Measurements from ENCODE around the gene TMBIM1. TPM values are rescaled to one million over a fixed set of nuclear protein-coding genes. Genes with fewer than 3 reads are reported as not detected.

Gene TMBIM1
- total RNA-seq, 1 experiment from 2014 or later = 114 TPM

GRCh38 chr2:218269900-218270720 lies 22.2 kb downstream of the TMBIM1 start, which contains the start of the genes AAMP and PNKD:
TSS of gene AAMP (minus strand) at chr2:218270137. CDS start at chr2:218270086, 51 bp downstream.
TSS of gene PNKD (plus strand) at chr2:218270519. CDS start at chr2:218270536, 17 bp downstream.
- ATAC-seq (peak; percentile 94), DNase-seq (ENCODE audit: low read depth, low spot score) (peak; percentile 94)
- Histone ChIP-seq H3K4me1 (ENCODE audit: control insufficient read depth, insufficient read depth, low read length) (peaks cover 20% of the 10 kb centered on the region), H3K9me3 (ENCODE audit: control insufficient read depth, insufficient read depth, low read depth, low read length) (no peaks in the 10 kb centered on the region), H3K27me3 (ENCODE audit: control insufficient read depth, insufficient read depth, low read length) (no peaks in the 10 kb centered on the region), H3K4me3 (ENCODE audit: low read depth in 2 of 2, low read length in 2 of 2) (peak within 1 kb of the TSS; percentile 86 to 93), H3K27ac (ENCODE audit: low read length) (peak within 1 kb of the TSS; percentile 89), H3K36me3 (ENCODE audit: control insufficient read depth, insufficient read depth, low read length) (peaks cover 10% of the 10 kb centered on the region)
- ChIA-PET POLR2A (interaction anchor here (0.5 to 0.7 kb wide), 3 partner anchors 17 to 444 kb away, joined by 3 to 15 read pairs (median 4); no protein-coding TSS in a partner anchor), CTCF (interaction anchor here (0.7 to 1.8 kb wide), 3 partner anchors 17 to 123 kb away, joined by 3 to 7 read pairs (median 6); no protein-coding TSS in a partner anchor)
- in situ Hi-C loops (cut with HindIII; ENCODE audit: low pct_unique_long_range_greater_than_20kb, low sequenced_read_pairs) = no loop called here
- no TSS peak for BruUV-seq (replicated peaks)
- no peak for TF ChIP-seq CTCF (IDR thresholded peaks at IDR 0.05)
- TF ChIP-seq POLR2AphosphoS5 (IDR thresholded peaks at IDR 0.05; ENCODE audit: low read depth, low read length) = peak; percentile 68; the same call in 1 of the 2 replicates
- peak in 1 of 2 experiments; percentile 21; a peak in 1 of 4 replicates for TF ChIP-seq REST (IDR thresholded peaks at IDR 0.05; ENCODE audit: insufficient read depth in 1 of 2, low read depth in 2 of 2, low read length in 1 of 2)
- no peak for TF ChIP-seq TCF7L2 (IDR thresholded peaks at IDR 0.05; ENCODE audit: low read depth, low read length)
- TF ChIP-seq SIN3A (IDR thresholded peaks at IDR 0.05; ENCODE audit: borderline replicate concordance, insufficient read depth, low read depth, low read length) = peak; percentile 62; the same call in 1 of the 2 replicates
- intact Hi-C loops (cut with micrococcal nuclease; ENCODE audit: unreplicated experiment) = no loop called here

GRCh38 chr2:218267259-218267658 lies 25.0 kb downstream of the TMBIM1 start:
- H3K4me1 ChIP-seq (ENCODE audit: control insufficient read depth, insufficient read depth, low read length) = peaks cover 11% of the 10 kb centered on the region
- no TSS peak for BruUV-seq (replicated peaks)
- ATAC-seq (no peak), DNase-seq (ENCODE audit: low read depth, low spot score) (no peak)
- no peaks in the 10 kb centered on the region for H3K27me3 ChIP-seq (ENCODE audit: control insufficient read depth, insufficient read depth, low read length)
- no peaks in the 10 kb centered on the region for H3K9me3 ChIP-seq (ENCODE audit: control insufficient read depth, insufficient read depth, low read depth, low read length)
- in situ Hi-C loops (cut with HindIII; ENCODE audit: low pct_unique_long_range_greater_than_20kb, low sequenced_read_pairs) = no loop called here
- no peak for TF ChIP-seq SIN3A (IDR thresholded peaks at IDR 0.05; ENCODE audit: borderline replicate concordance, insufficient read depth, low read depth, low read length)
- H3K4me3 ChIP-seq (ENCODE audit: low read depth in 2 of 2, low read length in 2 of 2) = no peak overlapping the region
- ChIA-PET POLR2A (no interaction called here), CTCF (no interaction called here)
- intact Hi-C loops (cut with micrococcal nuclease; ENCODE audit: unreplicated experiment) = no loop called here
- H3K27ac ChIP-seq (ENCODE audit: low read length) = no peak overlapping the region
- H3K36me3 ChIP-seq (ENCODE audit: control insufficient read depth, insufficient read depth, low read length) = peaks cover 13% of the 10 kb centered on the region
